Motor neuron (in vitro differentiated cells): ENCODE results near the gene SEZ6L. TPM values are rescaled to one million over a fixed set of nuclear protein-coding genes. Genes with fewer than 3 reads are reported as not detected.
A peak's percentile ranks its signal among the peaks of the same experiment; 100 is the strongest.

Source experiments
- ATAC-seq, 8 experiments: fragments of 200-7000 bp; cut with Tn5 transposase; replicated peaks in 6 of 8; 2 replicates each; pipeline ENCODE4 v1.8.0; 2021; ENCODE audit warnings: mild to moderate bottlenecking in 8 of 8, moderate library complexity in 8 of 8
- H3K27ac ChIP-seq, 2 donors: fragments of 250-450 bp; sonication (Bioruptor Pico); 2 replicates each; pipeline ENCODE4 v1.9.0; 2021; ENCODE audit warnings: antibody characterized with exemption in 2 of 2, mild to moderate bottlenecking in 2 of 2, moderate library complexity in 1 of 2
- H3K4me1 ChIP-seq, 2 donors: fragments of 250-450 bp; sonication (Bioruptor Pico); replicated peaks in 1 of 2; 2 replicates each; pipeline ENCODE4 v1.6.1; 2021; ENCODE audit warnings: antibody characterized with exemption in 2 of 2, mild to moderate bottlenecking in 2 of 2, moderate library complexity in 1 of 2
- H3K4me3 ChIP-seq, 5 donors: fragments of 250-450 bp; sonication (Bioruptor Pico); 2 replicates each; pipeline ENCODE4 v1.9.0; 2021; ENCODE audit warnings: antibody characterized with exemption in 5 of 5, mild to moderate bottlenecking in 5 of 5, moderate library complexity in 4 of 5
- WGBS, 10 experiments: fragments of 450-650 bp; shearing (Covaris generic); methylation state at CpG; one replicate each; pipeline ENCODE4 v1.0.0; 2022; 5-methylcytosine and 5-hydroxymethylcytosine counted together
- in situ Hi-C, 9 experiments: fragments of 400-800 bp; cut with MboI; loops; one replicate each; pipeline ENCODE4 v1.15.0; 2021; ENCODE audit warnings: low sequenced_read_pairs in 9 of 9, low pct_unique_long_range_greater_than_20kb in 2 of 9; ENCODE audit not compliant: unreplicated experiment in 9 of 9
- total RNA-seq, 8 experiments: library from RNA; unstranded; fragments of 300-600 nt; gene quantifications; 2 replicates each; pipeline versions ENCODE4 v1.2.3 to v1.2.4, GENCODE V29; 2022

Gene SEZ6L
- total RNA-seq, 8 experiments from 2014 or later, result 0.10 to 27.5 (median 3.8) TPM; not detected in 1

DNA sequence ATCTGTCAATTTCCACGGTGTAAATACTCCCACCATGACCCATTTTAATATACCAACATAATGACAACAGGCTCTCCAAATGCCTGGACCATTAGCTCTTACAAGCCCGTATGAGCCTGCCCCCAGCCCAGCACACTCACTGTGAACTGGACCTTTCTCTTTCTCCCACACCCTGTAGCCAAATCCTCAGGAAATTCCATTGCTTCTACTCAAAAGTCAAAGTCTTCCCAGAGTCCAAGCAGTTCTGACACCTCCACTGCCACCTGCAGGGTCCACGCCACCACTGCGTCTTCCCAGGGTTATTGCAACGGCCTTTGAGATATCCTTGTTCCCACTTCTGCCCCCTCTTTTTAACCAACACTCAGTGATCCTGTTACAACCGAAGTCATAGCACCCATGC is 149.7 kb downstream of the SEZ6L start:
- in situ Hi-C loops, result no loop called here
- 0 to 80% (median 52%) methylated on average over 1 to 6 of the region's 6 CpGs; no CpG with 5 or more reads in 2 of the 10 experiments for WGBS, 10 experiments

DNA sequence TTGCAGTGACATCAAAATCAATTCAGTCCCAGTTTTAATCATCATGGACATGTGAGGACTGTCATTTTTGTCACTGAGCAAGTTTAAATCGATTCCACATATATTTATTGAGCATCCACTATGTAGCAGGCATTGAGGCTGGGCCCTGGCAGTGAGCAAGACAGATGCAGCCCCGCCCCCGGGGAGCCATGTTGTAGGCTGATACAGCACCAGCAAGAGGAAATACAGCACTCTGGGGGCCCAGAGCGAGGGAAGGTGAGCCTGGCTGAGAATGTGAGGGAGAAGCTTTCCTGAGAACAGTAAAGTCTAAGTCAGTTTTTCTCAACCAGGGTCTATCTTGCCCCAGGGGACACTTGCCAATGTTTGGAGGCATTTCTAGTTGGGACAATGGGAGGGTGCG is 151.2 kb downstream of the SEZ6L start:
- ATAC-seq, result peak in 5 of 8 experiments; percentile 83 to 97 (median 88)
- H3K27ac ChIP-seq, result peak overlapping the region in 1 of 2 donors; percentile 57
- no peak overlapping the region for H3K4me3 ChIP-seq
- WGBS, 10 experiments, result 20 to 74% (median 51%) methylated on average over 1 to 4 of the region's 5 CpGs; no CpG with 5 or more reads in 6 of the 10 experiments
- H3K4me1 ChIP-seq, result peaks cover 10 to 13% of the 10 kb centered on the region in 2 donors
- in situ Hi-C loops, result loop anchor here in 1 of 9 experiments (10.0 kb wide), 1 partner anchor 146 kb away; no protein-coding TSS in a partner anchor

More for the DNA sequence above, 149.7 kb downstream of the SEZ6L start:
- peak in 1 of 8 experiments; percentile 56 for ATAC-seq
- Histone ChIP-seq H3K4me3 (no peak overlapping the region), H3K27ac (no peak overlapping the region), H3K4me1 (peaks cover 10 to 13% of the 10 kb centered on the region in 2 donors)

DNA sequence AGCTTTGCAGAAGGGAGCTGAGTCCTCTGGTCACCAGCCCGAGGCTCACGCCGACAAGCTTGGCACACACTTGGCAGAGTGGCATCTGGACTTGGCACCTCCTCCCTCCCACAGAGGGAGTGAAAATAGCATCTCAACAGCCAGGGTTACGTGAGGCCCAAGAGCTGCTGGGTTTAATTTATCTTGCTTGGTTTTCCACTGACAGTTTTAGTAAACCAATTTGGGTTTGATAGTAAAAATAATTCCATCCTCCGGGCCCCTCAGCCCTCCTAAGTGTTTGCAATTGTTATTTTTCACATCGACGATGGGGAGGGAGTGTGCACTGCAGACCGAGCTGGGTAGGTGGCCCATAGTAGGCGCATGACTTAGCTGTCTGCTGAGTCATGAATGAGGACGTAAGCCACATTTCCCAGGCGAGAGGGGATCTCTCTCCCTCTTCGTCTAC is 152.2 kb downstream of the SEZ6L start:
- WGBS, 10 experiments, result 0 to 93% (median 42%) methylated on average over 3 to 9 of the region's 12 CpGs; no CpG with 5 or more reads in 3 of the 10 experiments
- in situ Hi-C loops, result loop anchor here in 1 of 9 experiments (10.0 kb wide), 1 partner anchor 147 kb away; no protein-coding TSS in a partner anchor
- Histone ChIP-seq H3K27ac (no peak overlapping the region), H3K4me3 (no peak overlapping the region), H3K4me1 (peaks cover 10 to 13% of the 10 kb centered on the region in 2 donors)
- ATAC-seq, result peak in 7 of 8 experiments; percentile 51 to 69 (median 60)

DNA sequence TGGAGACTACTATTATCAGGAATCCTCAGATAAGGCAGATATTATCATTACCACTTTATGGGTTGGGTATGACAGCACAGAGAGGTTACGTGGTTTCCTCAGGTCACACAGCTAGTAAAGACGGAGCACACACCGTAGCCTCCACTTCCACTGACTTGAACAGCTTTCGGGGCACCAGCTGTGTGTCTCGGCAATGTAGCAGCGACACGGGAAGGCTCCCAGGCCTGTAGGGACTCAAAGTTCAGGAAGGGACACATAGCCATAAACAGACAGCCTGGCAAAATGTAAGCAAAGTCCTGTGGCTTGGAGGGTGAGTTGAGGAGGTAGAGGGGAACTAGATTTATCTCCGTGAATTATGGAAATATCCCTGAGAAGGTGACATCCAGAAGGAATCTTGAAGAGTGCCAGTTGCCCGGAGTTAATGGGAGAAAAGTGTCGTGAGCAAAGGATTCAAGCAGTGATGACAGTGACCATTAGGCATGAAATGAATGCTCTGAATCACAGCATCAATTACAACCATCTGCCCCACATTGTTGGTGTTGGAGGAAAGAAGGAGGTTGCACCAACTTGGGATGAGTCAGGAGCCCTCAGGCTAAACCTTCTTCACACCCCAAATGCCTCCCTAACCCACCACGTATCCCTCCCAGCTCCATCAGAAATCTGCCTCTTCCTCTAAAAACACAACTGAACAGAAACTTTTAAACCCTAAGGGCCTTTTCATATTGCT is 153.1 kb downstream of the SEZ6L start:
- H3K4me3 ChIP-seq, result no peak overlapping the region
- H3K27ac ChIP-seq, result no peak overlapping the region
- WGBS, 10 experiments, result 0 to 87% (median 28%) methylated on average over 1 to 6 of the region's 11 CpGs; no CpG with 5 or more reads in 3 of the 10 experiments
- peak in 4 of 8 experiments; percentile 11 to 96 (median 54) for ATAC-seq
- in situ Hi-C loops, result loop anchor here in 1 of 9 experiments (10.0 kb wide), 1 partner anchor 148 kb away; no protein-coding TSS in a partner anchor
- H3K4me1 ChIP-seq, result peaks cover 10 to 13% of the 10 kb centered on the region in 2 donors

DNA sequence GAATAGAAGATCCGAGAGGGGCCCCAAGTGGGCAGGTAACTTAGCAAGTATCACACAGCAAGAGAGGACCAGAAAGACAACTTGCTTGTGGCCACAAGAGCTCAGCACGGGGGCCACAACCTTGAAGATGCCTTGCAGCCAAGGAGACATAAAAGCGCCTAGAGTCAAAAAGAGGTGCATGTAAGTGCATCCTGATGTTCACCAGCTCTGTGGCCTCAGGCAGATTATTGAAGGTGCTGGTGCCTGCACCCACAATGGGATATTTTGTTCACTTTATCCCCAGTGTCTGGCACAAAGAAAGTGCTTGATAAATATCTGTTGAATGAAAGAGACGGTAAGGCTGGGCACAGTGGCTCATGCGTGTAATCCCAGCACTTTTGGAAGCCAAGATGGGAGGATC is 153.8 kb downstream of the SEZ6L start:
- no peak overlapping the region for H3K4me3 ChIP-seq
- in situ Hi-C loops, result loop anchor here in 1 of 9 experiments (10.0 kb wide), 1 partner anchor 148 kb away; no protein-coding TSS in a partner anchor
- no peak for ATAC-seq
- 43 to 100% (median 80%) methylated on average over 1 to 5 of the region's 5 CpGs; no CpG with 5 or more reads in 3 of the 10 experiments for WGBS, 10 experiments
- H3K27ac ChIP-seq, result no peak overlapping the region
- H3K4me1 ChIP-seq, result peaks cover 10 to 13% of the 10 kb centered on the region in 2 donors

DNA sequence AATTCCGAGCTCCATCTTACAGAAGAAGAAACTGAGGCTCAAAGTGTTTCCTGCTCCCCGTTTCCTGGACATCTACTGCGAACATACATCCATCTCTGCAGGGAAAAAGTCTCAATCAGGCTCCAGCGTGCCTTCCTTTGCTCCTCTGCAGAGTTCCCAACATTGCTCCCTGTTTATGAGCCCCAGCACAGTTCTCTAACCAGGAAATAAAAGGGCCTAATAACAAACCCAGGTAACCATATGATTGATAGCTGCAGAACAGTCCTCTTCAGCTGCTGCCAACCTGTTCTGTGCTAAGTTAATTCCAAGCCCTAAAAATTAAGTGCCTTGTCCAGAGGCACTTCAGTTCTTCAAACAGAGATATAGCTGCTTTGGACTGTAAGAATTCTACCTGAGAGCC is 154.9 kb downstream of the SEZ6L start:
- 20 to 100% (median 40%) methylated on average over 1 to 2 of the region's 4 CpGs; no CpG with 5 or more reads in 5 of the 10 experiments for WGBS, 10 experiments
- ATAC-seq, result no peak
- H3K27ac ChIP-seq, result no peak overlapping the region
- H3K4me1 ChIP-seq, result peaks cover 10 to 13% of the 10 kb centered on the region in 2 donors
- H3K4me3 ChIP-seq, result no peak overlapping the region
- in situ Hi-C loops, result loop anchor here in 1 of 9 experiments (10.0 kb wide), 1 partner anchor 149 kb away; no protein-coding TSS in a partner anchor

DNA sequence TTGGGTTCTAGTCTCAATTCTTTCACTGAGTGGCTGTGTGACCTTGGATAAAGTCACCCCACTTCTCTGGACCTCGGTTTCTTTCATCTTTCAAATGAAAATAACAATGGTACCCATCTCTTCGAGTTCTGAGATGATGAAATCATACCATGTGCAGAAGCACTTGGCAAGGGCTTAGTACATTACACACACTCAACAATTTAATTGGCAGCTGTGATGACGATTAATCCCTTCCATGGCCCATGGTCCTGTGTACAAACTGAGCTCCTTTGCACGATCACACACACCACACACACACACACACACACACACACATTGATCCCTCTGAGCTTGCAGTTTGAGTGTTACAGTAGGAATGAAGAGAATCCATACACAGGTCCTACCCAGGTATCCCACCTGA is 156.4 kb downstream of the SEZ6L start:
- peaks cover 8 to 10% of the 10 kb centered on the region in 2 donors for H3K4me1 ChIP-seq
- in situ Hi-C loops, result loop anchor here in 7 of 9 experiments (10.0 to 25.0 kb wide), 7 partner anchors 138 to 1088 kb away; no protein-coding TSS in a partner anchor
- H3K4me3 ChIP-seq, result no peak overlapping the region
- ATAC-seq, result no peak
- WGBS, 10 experiments, result 0 to 89% (median 60%) methylated on average over 1 to 4 of the region's 4 CpGs; no CpG with 5 or more reads in 1 of the 10 experiments
- H3K27ac ChIP-seq, result no peak overlapping the region

DNA sequence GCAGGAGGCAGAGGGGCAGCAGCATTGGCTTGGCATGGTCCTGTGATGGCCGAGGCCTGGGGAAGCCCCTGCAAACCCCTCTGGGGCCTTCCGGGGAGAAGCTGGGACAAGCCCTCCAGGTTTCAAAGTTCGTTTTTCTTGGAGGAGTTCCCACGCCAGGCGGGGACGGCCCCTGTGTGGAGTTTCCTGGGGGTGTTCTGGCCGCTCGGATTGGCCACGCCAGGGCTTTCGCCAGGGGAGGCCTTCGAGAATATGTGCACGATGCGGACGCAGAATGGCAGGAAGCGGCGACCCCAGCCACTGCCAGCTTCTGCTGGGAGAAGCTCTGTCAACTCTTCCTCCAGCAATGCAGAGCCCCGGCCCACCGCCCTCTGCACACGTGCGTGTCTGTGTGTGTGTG is 157.5 kb downstream of the SEZ6L start:
- no peak for ATAC-seq
- in situ Hi-C loops, result loop anchor here in 7 of 9 experiments (10.0 to 25.0 kb wide), 7 partner anchors 140 to 1090 kb away; no protein-coding TSS in a partner anchor

DNA sequence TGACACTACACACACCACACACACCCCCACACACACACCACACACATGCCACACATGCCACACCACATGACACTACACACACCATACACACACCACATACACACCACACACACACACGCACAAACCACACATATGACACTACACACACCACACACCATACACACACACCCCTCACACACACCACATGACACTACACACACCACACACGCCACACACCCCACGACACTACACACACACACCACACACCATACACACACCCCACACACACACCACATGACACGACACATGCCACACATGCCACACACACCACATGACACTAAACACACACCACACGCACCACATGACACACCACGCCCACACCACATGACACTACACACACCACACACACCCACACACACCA is 158.0 kb downstream of the SEZ6L start:
- 67 to 80% (median 77%) methylated on average over 2 to 5 of the region's 6 CpGs; no CpG with 5 or more reads in 6 of the 10 experiments for WGBS, 10 experiments
- H3K4me1 ChIP-seq, result peaks cover 3 to 5% of the 10 kb centered on the region in 2 donors
- ATAC-seq, result no peak
- no peak overlapping the region for H3K4me3 ChIP-seq
- in situ Hi-C loops, result loop anchor here in 7 of 9 experiments (10.0 to 25.0 kb wide), 7 partner anchors 140 to 1090 kb away; no protein-coding TSS in a partner anchor
- no peak overlapping the region for H3K27ac ChIP-seq

More for the DNA sequence above, 157.5 kb downstream of the SEZ6L start:
- Histone ChIP-seq H3K27ac (no peak overlapping the region), H3K4me3 (no peak overlapping the region), H3K4me1 (peaks cover 3 to 5% of the 10 kb centered on the region in 2 donors)
- WGBS, 10 experiments, result 60 to 93% (median 78%) methylated on average over 1 to 17 of the region's 20 CpGs; no CpG with 5 or more reads in 6 of the 10 experiments

DNA sequence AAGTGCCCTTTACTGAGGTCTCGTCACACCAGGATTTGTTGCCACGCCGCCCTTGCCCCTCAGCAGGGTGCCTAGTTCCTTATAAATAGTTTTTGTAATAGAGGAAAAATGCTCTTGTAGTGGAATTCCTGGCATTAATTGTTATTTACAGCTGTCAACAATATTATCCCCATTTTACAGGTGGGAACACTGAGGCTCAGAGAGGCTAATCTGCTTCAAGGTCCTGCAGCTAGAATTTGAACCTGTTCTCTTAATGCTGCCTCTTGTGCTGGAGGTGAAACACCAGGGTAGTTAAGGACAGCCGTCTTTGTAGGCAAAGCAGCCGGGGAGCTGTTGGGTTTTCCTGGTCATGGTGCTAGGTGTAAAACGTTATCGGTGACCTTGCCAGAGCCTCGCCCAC is 159.0 kb downstream of the SEZ6L start:
- in situ Hi-C loops, result loop anchor here in 7 of 9 experiments (10.0 to 25.0 kb wide), 7 partner anchors 141 to 1091 kb away; no protein-coding TSS in a partner anchor
- Histone ChIP-seq H3K4me3 (no peak overlapping the region), H3K4me1 (peaks cover 0 to 3% of the 10 kb centered on the region in 2 donors), H3K27ac (no peak overlapping the region)
- 25 to 100% (median 71%) methylated on average over 1 to 6 of the region's 8 CpGs for WGBS, 10 experiments
- no peak for ATAC-seq

DNA sequence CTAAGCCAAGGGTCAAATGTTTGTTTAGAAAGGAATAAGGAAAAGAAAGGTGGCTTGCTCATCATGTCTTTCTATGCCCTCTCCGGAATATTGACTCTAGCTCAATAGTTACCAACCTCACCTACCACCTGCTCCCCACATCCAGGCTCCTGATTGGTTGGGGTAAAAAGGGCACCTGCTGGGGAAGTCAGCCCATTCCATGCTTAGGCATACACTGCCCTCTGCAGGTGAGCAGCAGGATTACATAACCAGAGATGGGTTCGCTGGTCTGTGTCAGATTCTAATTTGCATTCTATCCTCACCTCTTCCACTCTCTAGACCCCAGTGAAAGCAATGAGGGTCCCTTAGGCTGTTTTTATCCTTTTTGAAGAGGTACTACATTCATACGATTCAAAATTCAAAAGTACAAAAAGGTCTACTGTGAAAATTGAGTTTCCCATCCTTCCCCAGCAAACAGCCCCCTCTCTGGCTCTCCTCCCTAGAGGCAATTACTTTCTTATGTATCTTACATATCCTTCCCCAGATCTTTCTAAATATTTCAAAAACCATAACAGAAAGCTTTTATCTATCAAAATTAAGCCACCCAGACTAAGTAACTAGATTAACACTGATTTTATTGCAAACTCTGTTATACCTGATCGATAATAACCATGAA is 161.8 kb downstream of the SEZ6L start:
- Histone ChIP-seq H3K27ac (no peak overlapping the region), H3K4me3 (no peak overlapping the region), H3K4me1 (peaks cover 0 to 3% of the 10 kb centered on the region in 2 donors)
- 0 to 88% (median 36%) methylated on average over 1 to 4 of the region's 4 CpGs for WGBS, 10 experiments
- ATAC-seq, result peak; percentile 62 to 86 (median 70)
- in situ Hi-C loops, result loop anchor here in 8 of 9 experiments (10.0 to 25.0 kb wide), 7 partner anchors 144 to 1094 kb away; no protein-coding TSS in a partner anchor

DNA sequence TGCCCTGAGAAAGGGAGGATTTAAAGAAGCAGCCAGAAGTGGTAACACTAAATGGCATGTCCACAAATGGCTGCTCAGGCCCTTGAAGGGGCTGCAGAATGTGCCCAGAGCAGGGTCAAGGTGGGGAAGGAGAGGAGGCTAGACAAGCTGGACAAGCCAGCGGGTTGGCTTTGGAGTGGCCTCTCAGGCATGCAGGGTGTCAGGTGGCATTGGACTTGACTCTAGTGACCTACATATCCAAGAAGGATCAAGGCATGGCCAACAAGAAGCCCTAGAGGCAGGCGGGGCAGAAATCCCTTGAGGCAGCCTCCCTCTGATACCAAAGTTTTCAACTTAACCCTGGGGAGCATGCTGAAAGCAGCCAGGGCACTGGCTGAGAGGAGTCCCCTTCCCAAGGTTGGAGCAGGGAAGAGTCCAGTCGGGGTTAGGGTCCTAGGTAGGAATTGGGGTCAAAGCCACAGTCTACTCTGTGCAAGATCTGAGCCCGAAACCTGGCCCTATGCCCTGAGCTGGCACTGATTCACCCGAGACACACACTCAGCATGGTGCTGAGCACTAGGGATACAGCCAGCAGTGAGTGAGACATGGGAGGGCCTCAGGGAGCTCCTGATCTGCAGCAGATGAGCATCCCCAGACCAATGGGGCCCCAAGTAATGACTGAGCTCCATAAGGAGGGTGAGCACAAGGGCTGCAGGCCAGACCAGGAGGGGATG is 164.0 kb downstream of the SEZ6L start:
- Histone ChIP-seq H3K27ac (no peak overlapping the region), H3K4me1 (peaks cover 0 to 3% of the 10 kb centered on the region in 2 donors), H3K4me3 (no peak overlapping the region)
- 0 to 88% (median 23%) methylated on average over 1 to 3 of the region's 5 CpGs; no CpG with 5 or more reads in 6 of the 10 experiments for WGBS, 10 experiments
- no peak for ATAC-seq
- in situ Hi-C loops, result loop anchor here in 8 of 9 experiments (10.0 to 25.0 kb wide), 7 partner anchors 146 to 1096 kb away; no protein-coding TSS in a partner anchor
